ENCODE measurements around the gene CDH22.

The CDH22 gene

GRCh38 chr20:46215913-46216707 is 92.2 kb downstream of the CDH22 start:
- no peak for DNase-seq (ENCODE audit: low read depth, low spot score)

- no peak for DNase-seq (ENCODE audit: low read depth, low spot score)
These were observed 93.3 kb downstream of the CDH22 start for GRCh38 chr20:46214824-46215488.

GRCh38 chr20:46213946-46214823 is 94.1 kb downstream of the CDH22 start:
- no peak for DNase-seq (ENCODE audit: low read depth, low spot score)

- no peak for DNase-seq (ENCODE audit: low read depth, low spot score)
These were observed 95.4 kb downstream of the CDH22 start for GRCh38 chr20:46212876-46213275.

GRCh38 chr20:46212252-46212651 is 96.0 kb downstream of the CDH22 start:
- no peak for DNase-seq (ENCODE audit: low read depth, low spot score)

GRCh38 chr20:46211331-46211722 is 97.0 kb downstream of the CDH22 start:
- no peak for DNase-seq (ENCODE audit: low read depth, low spot score)

GRCh38 chr20:46210672-46211330 is 97.5 kb downstream of the CDH22 start:
- DNase-seq (ENCODE audit: low read depth, low spot score): no peak

GRCh38 chr20:46209930-46210671 is 98.2 kb downstream of the CDH22 start:
- DNase-seq (ENCODE audit: low read depth, low spot score): no peak

GRCh38 chr20:46207793-46208192 is 100.5 kb downstream of the CDH22 start:
- DNase-seq (ENCODE audit: low read depth, low spot score): no peak

GRCh38 chr20:46206992-46207549 is 101.2 kb downstream of the CDH22 start:
- no peak for DNase-seq (ENCODE audit: low read depth, low spot score)

GRCh38 chr20:46206025-46206424 is 102.3 kb downstream of the CDH22 start:
- no peak for DNase-seq (ENCODE audit: low read depth, low spot score)

GRCh38 chr20:46205349-46205748 is 102.9 kb downstream of the CDH22 start:
- DNase-seq (ENCODE audit: low read depth, low spot score): no peak

GRCh38 chr20:46204594-46205186 is 103.6 kb downstream of the CDH22 start:
- DNase-seq (ENCODE audit: low read depth, low spot score): no peak

- DNase-seq (ENCODE audit: low read depth, low spot score): no peak
These were observed 104.8 kb downstream of the CDH22 start for GRCh38 chr20:46203510-46203837.

- no peak for DNase-seq (ENCODE audit: low read depth, low spot score)
These were observed 105.4 kb downstream of the CDH22 start for GRCh38 chr20:46202766-46203509.

- DNase-seq (ENCODE audit: low read depth, low spot score): no peak
These were observed 107.4 kb downstream of the CDH22 start for GRCh38 chr20:46200582-46201570.

- DNase-seq (ENCODE audit: low read depth, low spot score): no peak
These were observed 109.1 kb downstream of the CDH22 start for GRCh38 chr20:46199198-46199597.

GRCh38 chr20:46196990-46197389 is 111.3 kb downstream of the CDH22 start:
- DNase-seq (ENCODE audit: low read depth, low spot score): no peak

Data from brain pericyte (primary cell).